Body of pancreas (tissue), 4 donors: Measurements from ENCODE around the gene PSMG4. TPM values are rescaled to one million over a fixed set of nuclear protein-coding genes. Genes with fewer than 3 reads are reported as not detected.
A peak's percentile ranks its signal among the peaks of the same experiment; 100 is the strongest.

Experiments
- ATAC-seq: fragments of 150-250 bp; one replicate; pipeline ENCODE4 v1.9.1; 2016
- DNase-seq, 4 donors: peaks; one replicate each; pipeline ENCODE4 v3.0.0-alpha.2; 2019
- H3K27ac ChIP-seq, 4 donors: fragments of 200-600 bp; sonication (generic); 1 replicate in 3 of 4; 2 replicates in 1 of 4; pipeline versions ENCODE4 v1.5.1 to v1.6.1; 2016 to 2019; ENCODE audit warnings: mild to moderate bottlenecking in 1 of 4, mixed read lengths in 1 of 4, moderate library complexity in 1 of 4
- H3K27me3 ChIP-seq, 2 donors: fragments of 200-600 bp; sonication (generic); one replicate each; pipeline ENCODE4 v1.6.0; 2016; ENCODE audit warnings: mild to moderate bottlenecking in 1 of 2
- H3K36me3 ChIP-seq, 2 donors: fragments of 200-600 bp; sonication (generic); replicated peaks in 1 of 2; 2 replicates each; pipeline ENCODE4 v1.5.1; 2016; ENCODE audit warnings: low read depth in 2 of 2; ENCODE audit not compliant: insufficient read depth in 1 of 2
- H3K4me1 ChIP-seq: fragments of 200-600 bp; sonication (generic); one replicate; pipeline ENCODE4 v1.6.0; 2016
- H3K4me3 ChIP-seq, 2 donors: fragments of 200-600 bp; sonication (generic); 1 replicate in 1 of 2; 2 replicates in 1 of 2; pipeline ENCODE4 v1.5.1; 2016 to 2019
- H3K9me3 ChIP-seq, 3 donors: fragments of 200-600 bp; sonication (generic); 1 replicate in 2 of 3; 2 replicates in 1 of 3; pipeline ENCODE4 v1.5.1; 2016
- POLR2A ChIP-seq, 3 donors: fragments of 450-650 bp; IDR thresholded peaks; one replicate each; pipeline ENCODE4 v1.6.1; 2016; ENCODE audit warnings: antibody characterized with exemption in 3 of 3, mild to moderate bottlenecking in 2 of 3
- WGBS, 2 donors: methylation state at CpG; one replicate each; pipeline ENCODE4 v1.1.5; 2017; 5-methylcytosine and 5-hydroxymethylcytosine counted together
- intact Hi-C: fragments of 100-400 bp; cut with DNase I; formaldehyde crosslinking; loops from one replicate; pipeline ENCODE4 v1.15.1; 2023
- total RNA-seq, 2 donors: library from RNA; depleted of rRNA; stranded (reverse); fragments of >200 nt; gene quantifications; one replicate each; pipeline ENCODE4 v1.1.0, GENCODE V29; 2016
- TF ChIP-seq, protein P1 (sequence below), 7 experiments: fragments of 450-650 bp in 4 of 7; fragments of 200-600 bp in 3 of 7; sonication (generic) in 3 of 7; IDR thresholded peaks; one replicate each; pipeline ENCODE4 v1.5.1; 2016 to 2019; ENCODE audit warnings: antibody characterized with exemption in 7 of 7

PSMG4 gene
- total RNA-seq, 2 donors from 2014 or later = 10.9 to 11.2 TPM

- Histone ChIP-seq H3K27me3 (no peaks in the 10 kb centered on the region), H3K9me3 (no peaks in the 10 kb centered on the region), H3K4me1 (peaks cover 37% of the 10 kb centered on the region), H3K36me3 (peaks cover 4 to 6% of the 10 kb centered on the region in 2 donors), H3K27ac (peak overlapping the region in 2 of 4 donors; percentile 16), H3K4me3 (no peak overlapping the region)
- TF ChIP-seq, protein P1, sequence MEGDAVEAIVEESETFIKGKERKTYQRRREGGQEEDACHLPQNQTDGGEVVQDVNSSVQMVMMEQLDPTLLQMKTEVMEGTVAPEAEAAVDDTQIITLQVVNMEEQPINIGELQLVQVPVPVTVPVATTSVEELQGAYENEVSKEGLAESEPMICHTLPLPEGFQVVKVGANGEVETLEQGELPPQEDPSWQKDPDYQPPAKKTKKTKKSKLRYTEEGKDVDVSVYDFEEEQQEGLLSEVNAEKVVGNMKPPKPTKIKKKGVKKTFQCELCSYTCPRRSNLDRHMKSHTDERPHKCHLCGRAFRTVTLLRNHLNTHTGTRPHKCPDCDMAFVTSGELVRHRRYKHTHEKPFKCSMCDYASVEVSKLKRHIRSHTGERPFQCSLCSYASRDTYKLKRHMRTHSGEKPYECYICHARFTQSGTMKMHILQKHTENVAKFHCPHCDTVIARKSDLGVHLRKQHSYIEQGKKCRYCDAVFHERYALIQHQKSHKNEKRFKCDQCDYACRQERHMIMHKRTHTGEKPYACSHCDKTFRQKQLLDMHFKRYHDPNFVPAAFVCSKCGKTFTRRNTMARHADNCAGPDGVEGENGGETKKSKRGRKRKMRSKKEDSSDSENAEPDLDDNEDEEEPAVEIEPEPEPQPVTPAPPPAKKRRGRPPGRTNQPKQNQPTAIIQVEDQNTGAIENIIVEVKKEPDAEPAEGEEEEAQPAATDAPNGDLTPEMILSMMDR (IDR thresholded peaks at IDR 0.05) = no peak
- no peak for TF ChIP-seq POLR2A (IDR thresholded peaks at IDR 0.05)
- ATAC-seq = no peak
- WGBS, 2 donors = 48 to 54% methylated on average over 15 to 17 of the region's 17 CpGs
- no peak for DNase-seq
- intact Hi-C loops = no loop called here
These were observed 2.2 kb downstream of the PSMG4 start for GRCh38 chr6:3260772-3261517.

GRCh38 chr6:3261518-3261820, 2.7 kb downstream of the PSMG4 start:
- peaks cover 37% of the 10 kb centered on the region for H3K4me1 ChIP-seq
- TF ChIP-seq POLR2A (IDR thresholded peaks at IDR 0.05) = no peak
- TF ChIP-seq, protein P1 (IDR thresholded peaks at IDR 0.05) = no peak
- 44% methylated on average over 6 of the region's 6 CpGs; no CpG with 5 or more reads in 1 of the 2 donors for WGBS, 2 donors
- intact Hi-C loops = no loop called here
- ATAC-seq (no peak), DNase-seq (peak in 1 of 4 donors; percentile 33)
- no peaks in the 10 kb centered on the region for H3K27me3 ChIP-seq
- H3K36me3 ChIP-seq = peaks cover 4 to 6% of the 10 kb centered on the region in 2 donors
- H3K27ac ChIP-seq = peak overlapping the region in 1 of 4 donors; percentile 16
- H3K4me3 ChIP-seq = no peak overlapping the region
- no peaks in the 10 kb centered on the region for H3K9me3 ChIP-seq

DNA sequence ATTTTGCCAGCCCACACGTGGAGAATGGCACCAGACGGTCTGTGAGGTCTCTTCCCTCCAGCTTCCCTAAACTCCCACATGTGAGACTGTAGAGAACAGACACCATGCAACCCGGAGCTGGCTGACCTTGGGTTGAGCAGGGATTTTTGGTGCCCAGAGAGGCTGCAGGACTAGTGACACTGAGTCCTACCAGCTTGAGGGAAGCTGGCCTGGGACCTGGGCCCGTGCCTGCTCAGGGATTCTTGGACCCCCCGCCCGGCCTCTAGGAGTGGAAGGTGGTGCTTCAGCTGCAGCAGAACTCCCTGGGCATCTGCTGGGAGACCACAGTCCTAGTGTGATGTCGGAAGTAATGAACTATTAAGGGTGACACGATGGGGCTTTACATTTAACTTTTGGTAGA, 3.2 kb downstream of the PSMG4 start:
- H3K27ac ChIP-seq = no peak overlapping the region
- no peaks in the 10 kb centered on the region for H3K9me3 ChIP-seq
- peaks cover 37% of the 10 kb centered on the region for H3K4me1 ChIP-seq
- 60 to 84% methylated on average over 4 to 8 of the region's 8 CpGs for WGBS, 2 donors
- H3K4me3 ChIP-seq = no peak overlapping the region
- no peaks in the 10 kb centered on the region for H3K27me3 ChIP-seq
- intact Hi-C loops = no loop called here
- peaks cover 4 to 6% of the 10 kb centered on the region in 2 donors for H3K36me3 ChIP-seq
- ATAC-seq = no peak
- DNase-seq = no peak
- TF ChIP-seq, protein P1 (IDR thresholded peaks at IDR 0.05) = no peak
- no peak for TF ChIP-seq POLR2A (IDR thresholded peaks at IDR 0.05)

- ATAC-seq = no peak
- WGBS, 2 donors = 56 to 80% methylated on average over 5 to 6 of the region's 6 CpGs
- Histone ChIP-seq H3K27ac (no peak overlapping the region), H3K4me3 (no peak overlapping the region), H3K9me3 (no peaks in the 10 kb centered on the region), H3K36me3 (peaks cover 6% of the 10 kb centered on the region in 2 donors), H3K27me3 (no peaks in the 10 kb centered on the region), H3K4me1 (peaks cover 36% of the 10 kb centered on the region)
- peak in 1 of 4 donors; percentile 50 for DNase-seq
- intact Hi-C loops = no loop called here
- TF ChIP-seq, protein P1 (IDR thresholded peaks at IDR 0.05) = no peak
- TF ChIP-seq POLR2A (IDR thresholded peaks at IDR 0.05) = no peak
These were observed 4.3 kb downstream of the PSMG4 start for GRCh38 chr6:3263096-3263495.

- no peak for DNase-seq
- WGBS, 2 donors = 69 to 75% methylated on average over 3 of the region's 3 CpGs
- TF ChIP-seq, protein P1 (IDR thresholded peaks at IDR 0.05) = no peak
- TF ChIP-seq POLR2A (IDR thresholded peaks at IDR 0.05) = no peak
- Histone ChIP-seq H3K27ac (no peak overlapping the region), H3K4me1 (peaks cover 32% of the 10 kb centered on the region), H3K4me3 (no peak overlapping the region), H3K27me3 (no peaks in the 10 kb centered on the region), H3K36me3 (peaks cover 6 to 7% of the 10 kb centered on the region in 2 donors), H3K9me3 (no peaks in the 10 kb centered on the region)
- intact Hi-C loops = no loop called here
- ATAC-seq = no peak
These were observed 5.6 kb downstream of the PSMG4 start for GRCh38 chr6:3264356-3264755.
